Measurements from ENCODE around the gene ZFAND5. TPM values are rescaled to one million over a fixed set of nuclear protein-coding genes. Genes with fewer than 3 reads are reported as not detected.

Gene ZFAND5
- total RNA-seq, 1 donor from 2014 or later = 183 TPM

- H3K4me1 ChIP-seq = peaks cover 19% of the 10 kb centered on the region
- intact Hi-C loops (cut with micrococcal nuclease) = no loop called here
- no peak for DNase-seq
- no peaks in the 10 kb centered on the region for H3K27me3 ChIP-seq (ENCODE audit: low read depth)
- H3K27ac ChIP-seq (replicated peaks) = peak overlapping the region; percentile 89
- H3K9me3 ChIP-seq (replicated peaks) = no peaks in the 10 kb centered on the region
- no peaks in the 10 kb centered on the region for H3K36me3 ChIP-seq
- TF ChIP-seq CTCF (IDR thresholded peaks at IDR 0.05; ENCODE audit: borderline replicate concordance) = no peak
- peak overlapping the region; percentile 60 for H3K4me3 ChIP-seq
Observed at GRCh38 chr9:72305707-72306106, 59.3 kb downstream of the ZFAND5 start.

GRCh38 chr9:72305102-72305546, 59.9 kb downstream of the ZFAND5 start:
- peak overlapping the region; percentile 89 for H3K27ac ChIP-seq (replicated peaks)
- H3K27me3 ChIP-seq (ENCODE audit: low read depth) = no peaks in the 10 kb centered on the region
- peak; percentile 79 for DNase-seq
- H3K36me3 ChIP-seq = no peaks in the 10 kb centered on the region
- H3K9me3 ChIP-seq (replicated peaks) = no peaks in the 10 kb centered on the region
- H3K4me1 ChIP-seq = peaks cover 19% of the 10 kb centered on the region
- TF ChIP-seq CTCF (IDR thresholded peaks at IDR 0.05; ENCODE audit: borderline replicate concordance) = no peak
- intact Hi-C loops (cut with micrococcal nuclease) = no loop called here
- H3K4me3 ChIP-seq = peak overlapping the region; percentile 60

- DNase-seq = no peak
- Histone ChIP-seq H3K36me3 (no peaks in the 10 kb centered on the region), H3K9me3 (replicated peaks) (no peaks in the 10 kb centered on the region), H3K4me3 (peak overlapping the region; percentile 60), H3K27me3 (ENCODE audit: low read depth) (no peaks in the 10 kb centered on the region), H3K27ac (replicated peaks) (peak overlapping the region; percentile 89), H3K4me1 (peaks cover 19% of the 10 kb centered on the region)
- no peak for TF ChIP-seq CTCF (IDR thresholded peaks at IDR 0.05; ENCODE audit: borderline replicate concordance)
- intact Hi-C loops (cut with micrococcal nuclease) = no loop called here
Observed at GRCh38 chr9:72304538-72304937, 60.5 kb downstream of the ZFAND5 start.

Other genes with a start within 250 kb of the ZFAND5 start
- 0.85 TPM for gene GDA, start 215.8 kb downstream of the ZFAND5 start, total RNA-seq
- gene TMC1, start 156.4 kb upstream of the ZFAND5 start, total RNA-seq = 0.25 TPM

Measured in left ventricle myocardium inferior (tissue), 1 donor.